Fibroblast of lung (primary cell): ENCODE measurements around the gene CROCC2.

Source experiments
- EZH2 ChIP-seq: IDR thresholded peaks from 2 replicates; pipeline ENCODE4 v1.5.1; 2012; ENCODE audit warnings: low read length, control low read depth, mild to moderate bottlenecking; ENCODE audit errors: missing control alignments
- TF ChIP-seq, protein P1 (sequence below), 2 donors: IDR thresholded peaks in 1 of 2; conservative IDR thresholded peaks in 1 of 2; 1 replicate in 1 of 2; 2 replicates in 1 of 2; pipeline ENCODE4 v1.5.1; 2011 to 2012; ENCODE audit warnings: low read length in 2 of 2, control low read depth in 1 of 2, inconsistent platforms in 1 of 2, low read depth in 1 of 2, mild to moderate bottlenecking in 1 of 2

DNA sequence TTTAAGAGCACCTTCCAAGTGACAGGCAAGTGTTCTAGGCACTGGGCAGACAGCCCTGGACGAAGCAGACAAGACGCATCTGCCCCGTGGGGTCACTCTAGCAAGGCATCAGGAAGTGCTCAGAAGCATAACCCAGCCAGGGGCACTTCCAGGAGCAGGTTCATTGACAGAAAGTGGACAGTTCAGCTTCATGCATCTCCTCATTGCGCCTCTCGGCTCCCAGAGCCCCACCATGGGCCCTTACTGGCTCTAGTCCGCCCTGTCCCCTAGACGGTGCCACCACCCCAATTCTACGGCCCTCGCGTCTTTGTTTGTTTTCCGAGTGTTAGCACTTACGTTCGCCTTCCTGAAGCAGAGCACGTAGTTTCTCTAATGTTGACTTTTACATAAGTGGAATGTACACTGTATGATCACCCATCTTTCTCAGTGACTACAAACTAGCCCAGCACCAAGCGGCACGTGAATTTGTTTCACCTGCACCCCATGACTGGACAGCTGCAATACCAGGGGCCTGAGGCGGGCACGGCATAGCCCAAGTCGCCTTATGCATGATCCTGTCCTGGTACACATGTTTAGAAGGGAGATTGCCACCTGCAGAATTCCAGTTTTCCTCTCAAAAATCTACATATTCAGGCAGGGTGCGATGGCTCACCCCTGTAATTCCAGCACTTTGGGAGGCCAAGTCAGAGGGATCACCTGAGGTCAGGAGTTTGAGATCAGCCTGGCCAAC, 125.5 kb downstream of the CROCC2 start:
- TF ChIP-seq, protein P1, sequence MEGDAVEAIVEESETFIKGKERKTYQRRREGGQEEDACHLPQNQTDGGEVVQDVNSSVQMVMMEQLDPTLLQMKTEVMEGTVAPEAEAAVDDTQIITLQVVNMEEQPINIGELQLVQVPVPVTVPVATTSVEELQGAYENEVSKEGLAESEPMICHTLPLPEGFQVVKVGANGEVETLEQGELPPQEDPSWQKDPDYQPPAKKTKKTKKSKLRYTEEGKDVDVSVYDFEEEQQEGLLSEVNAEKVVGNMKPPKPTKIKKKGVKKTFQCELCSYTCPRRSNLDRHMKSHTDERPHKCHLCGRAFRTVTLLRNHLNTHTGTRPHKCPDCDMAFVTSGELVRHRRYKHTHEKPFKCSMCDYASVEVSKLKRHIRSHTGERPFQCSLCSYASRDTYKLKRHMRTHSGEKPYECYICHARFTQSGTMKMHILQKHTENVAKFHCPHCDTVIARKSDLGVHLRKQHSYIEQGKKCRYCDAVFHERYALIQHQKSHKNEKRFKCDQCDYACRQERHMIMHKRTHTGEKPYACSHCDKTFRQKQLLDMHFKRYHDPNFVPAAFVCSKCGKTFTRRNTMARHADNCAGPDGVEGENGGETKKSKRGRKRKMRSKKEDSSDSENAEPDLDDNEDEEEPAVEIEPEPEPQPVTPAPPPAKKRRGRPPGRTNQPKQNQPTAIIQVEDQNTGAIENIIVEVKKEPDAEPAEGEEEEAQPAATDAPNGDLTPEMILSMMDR (conservative IDR thresholded peaks at IDR 0.05 in 1 of 2, IDR thresholded peaks at IDR 0.05 in 1 of 2; ENCODE audit: low read depth in 1 of 2, low read length in 2 of 2) = no peak
- TF ChIP-seq EZH2 = no peak
